K562 treated with DMSO at 1 percent for 24 hours (cell line): ENCODE results near the gene BOD1L2. TPM values are rescaled to one million over a fixed set of nuclear protein-coding genes. Genes with fewer than 3 reads are reported as not detected.

Experiments used
- total RNA-seq: library from RNA; unstranded; fragments of 300-600 nt; gene quantifications from 2 replicates; pipeline ENCODE4 v1.2.3, GENCODE V29; 2022; ENCODE audit warnings: low read depth; ENCODE audit not compliant: insufficient read depth

Gene BOD1L2
- total RNA-seq: 0.13 and 0.19 TPM in 2 replicates

DNA sequence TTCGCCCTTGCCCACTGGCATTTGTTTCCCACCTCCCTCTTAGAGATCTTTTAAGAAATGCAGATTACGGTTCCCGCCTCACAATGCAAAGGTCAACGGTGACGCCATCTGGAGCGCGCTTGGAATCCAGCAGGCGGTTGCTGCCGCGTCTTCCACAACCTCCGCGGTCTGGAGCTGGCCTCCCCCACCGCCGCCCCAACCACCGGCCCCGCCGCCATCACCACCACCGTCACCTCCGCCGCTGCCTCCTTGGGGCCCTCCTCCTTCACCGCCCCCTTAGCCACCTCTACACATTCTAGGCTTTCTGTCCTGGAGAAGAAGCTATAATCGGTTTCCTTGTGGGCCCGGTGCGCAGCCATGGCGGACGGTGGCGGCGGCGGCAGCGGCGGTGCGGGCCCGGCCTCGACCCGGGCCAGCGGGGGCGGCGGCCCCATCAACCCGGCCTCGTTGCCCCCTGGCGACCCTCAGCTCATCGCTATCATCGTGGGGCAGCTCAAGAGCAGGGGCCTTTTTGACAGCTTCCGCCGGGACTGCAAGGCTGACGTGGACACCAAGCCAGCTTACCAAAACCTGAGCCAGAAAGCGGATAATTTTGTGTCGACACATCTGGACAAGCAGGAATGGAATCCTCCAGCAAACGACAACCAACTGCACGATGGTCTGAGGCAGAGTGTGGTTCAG, at the start of gene BOD1L2:
BOD1L2 (plus strand) TSS at position 132 of the 681 bp plus-strand sequence; CDS start at position 358, 226 bp downstream.

Other genes starting within 250 kb of the BOD1L2 start
- gene ST8SIA3, start 205.5 kb downstream of the BOD1L2 start, total RNA-seq: not detected in 2 replicates